ENCODE data around the gene KCNMA1. TPM values are rescaled to one million over a fixed set of nuclear protein-coding genes. Genes with fewer than 3 reads are reported as not detected.
"Not testable (repeated sequence)": the region's sequence is repeated elsewhere in the genome, so short reads cannot be mapped to it uniquely, and the experiment has no call there.

Gene KCNMA1
- total RNA-seq, 1 donor from 2014 or later = 6.7 TPM

- no peak for DNase-seq (ENCODE audit: extremely low read depth, low read depth, low spot score)
Observed at GRCh38 chr10:77664696-77665095, 27.1 kb upstream of the KCNMA1 start.

- no peak for DNase-seq (ENCODE audit: extremely low read depth, low read depth, low spot score)
Observed at GRCh38 chr10:77664008-77664407, 26.4 kb upstream of the KCNMA1 start.

- DNase-seq (ENCODE audit: extremely low read depth, low read depth, low spot score) = no peak
Observed at GRCh38 chr10:77661674-77662073, 24.1 kb upstream of the KCNMA1 start.

- DNase-seq (ENCODE audit: extremely low read depth, low read depth, low spot score) = no peak
Observed at GRCh38 chr10:77661100-77661499, 23.5 kb upstream of the KCNMA1 start.

GRCh38 chr10:77659046-77659670 lies 21.6 kb upstream of the KCNMA1 start:
- DNase-seq (ENCODE audit: extremely low read depth, low read depth, low spot score) = not testable (repeated sequence)

- no peak for DNase-seq (ENCODE audit: extremely low read depth, low read depth, low spot score)
Observed at GRCh38 chr10:77653210-77653609, 15.6 kb upstream of the KCNMA1 start.

GRCh38 chr10:77649333-77650331 lies 12.0 kb upstream of the KCNMA1 start:
- no peak for DNase-seq (ENCODE audit: extremely low read depth, low read depth, low spot score)

- DNase-seq (ENCODE audit: extremely low read depth, low read depth, low spot score) = no peak
Observed at GRCh38 chr10:77648472-77648871, 10.9 kb upstream of the KCNMA1 start.

- DNase-seq (ENCODE audit: extremely low read depth, low read depth, low spot score) = no peak
Observed at GRCh38 chr10:77647543-77648293, 10.1 kb upstream of the KCNMA1 start.

- DNase-seq (ENCODE audit: extremely low read depth, low read depth, low spot score) = no peak
Observed at GRCh38 chr10:77644557-77645243, 7.1 kb upstream of the KCNMA1 start.

- no peak for DNase-seq (ENCODE audit: extremely low read depth, low read depth, low spot score)
Observed at GRCh38 chr10:77643795-77644468, 6.3 kb upstream of the KCNMA1 start.

GRCh38 chr10:77641788-77642397 lies 4.3 kb upstream of the KCNMA1 start:
- peak; percentile 71 for DNase-seq (ENCODE audit: extremely low read depth, low read depth, low spot score)

- DNase-seq (ENCODE audit: extremely low read depth, low read depth, low spot score) = no peak
Observed at GRCh38 chr10:77641344-77641743, 3.7 kb upstream of the KCNMA1 start.

GRCh38 chr10:77640167-77640566 lies 2.6 kb upstream of the KCNMA1 start:
- no peak for DNase-seq (ENCODE audit: extremely low read depth, low read depth, low spot score)

GRCh38 chr10:77639756-77640155 lies 2.1 kb upstream of the KCNMA1 start:
- DNase-seq (ENCODE audit: extremely low read depth, low read depth, low spot score) = no peak

GRCh38 chr10:77638321-77639101 lies 903 bp upstream of the KCNMA1 start:
- DNase-seq (ENCODE audit: extremely low read depth, low read depth, low spot score) = no peak

GRCh38 chr10:77636967-77637531 lies 559 bp downstream of the KCNMA1 start:
- no peak for DNase-seq (ENCODE audit: extremely low read depth, low read depth, low spot score)

GRCh38 chr10:77636282-77636966 lies 1.2 kb downstream of the KCNMA1 start:
- no peak for DNase-seq (ENCODE audit: extremely low read depth, low read depth, low spot score)

Measured in glomerular endothelial cell (primary cell).